Breast epithelium (tissue), 4 donors: ENCODE results near the gene STPG3. TPM values are rescaled to one million over a fixed set of nuclear protein-coding genes. Genes with fewer than 3 reads are reported as not detected.
"Not testable (repeated sequence)": the region's sequence is repeated elsewhere in the genome, so short reads cannot be mapped to it uniquely, and the experiment has no call there.

Source experiments
- DNase-seq, 2 donors: peaks; one replicate each; pipeline ENCODE4 v3.0.0-alpha.2; 2019; ENCODE audit warnings: low spot score in 2 of 2
- H3K27ac ChIP-seq, 2 donors: fragments of 200-600 bp; sonication (generic) in 1 of 2; one replicate each; pipeline ENCODE4 v1.5.1; 2016 to 2019; ENCODE audit warnings: mild to moderate bottlenecking in 1 of 2
- H3K27me3 ChIP-seq, 2 donors: fragments of 200-600 bp; sonication (generic) in 1 of 2; one replicate each; pipeline versions ENCODE4 v1.5.1 to v1.6.0; 2017 to 2019; ENCODE audit warnings: control low read depth in 1 of 2, mild to moderate bottlenecking in 1 of 2
- H3K36me3 ChIP-seq: fragments of 200-600 bp; one replicate; pipeline ENCODE4 v1.5.1; 2019
- H3K4me1 ChIP-seq, 2 donors: fragments of 200-600 bp; sonication (generic); one replicate each; pipeline ENCODE4 v1.5.1; 2016 to 2019; ENCODE audit warnings: control low read depth in 1 of 2
- H3K4me3 ChIP-seq, 3 donors: fragments of 200-600 bp; sonication (generic); 1 replicate in 2 of 3; 2 replicates in 1 of 3; pipeline ENCODE4 v1.5.1; 2016 to 2019; ENCODE audit warnings: mild to moderate bottlenecking in 3 of 3, moderate library complexity in 2 of 3
- H3K9me3 ChIP-seq, 2 donors: fragments of 200-600 bp; sonication (generic) in 1 of 2; one replicate each; pipeline ENCODE4 v1.5.1; 2016 to 2019; ENCODE audit warnings: control low read depth in 1 of 2
- CTCF ChIP-seq, 3 donors: fragments of 450-650 bp; IDR thresholded peaks; one replicate each; pipeline ENCODE4 v1.5.1; 2016 to 2017; ENCODE audit warnings: antibody characterized with exemption in 3 of 3, mild to moderate bottlenecking in 3 of 3, moderate library complexity in 3 of 3
- POLR2A ChIP-seq: fragments of 450-650 bp; IDR thresholded peaks from one replicate; pipeline ENCODE4 v1.6.1; 2016; ENCODE audit warnings: antibody characterized with exemption, mild to moderate bottlenecking, moderate library complexity
- POLR2AphosphoS5 ChIP-seq, 3 donors: sonication (generic); formaldehyde crosslinking; IDR thresholded peaks; one replicate each; pipeline ENCODE4 v1.6.1; 2017; ENCODE audit warnings: antibody characterized with exemption in 3 of 3
- intact Hi-C: fragments of 100-400 bp; cut with DNase I; formaldehyde crosslinking; loops from one replicate; pipeline ENCODE4 v1.15.1; 2023; ENCODE audit warnings: low total_unique reads
- total RNA-seq, 3 donors: library from RNA; depleted of rRNA; stranded (reverse); fragments of >200 nt; gene quantifications; one replicate each; pipeline ENCODE4 v1.1.0, GENCODE V29; 2016

STPG3 gene
- total RNA-seq, 3 donors from 2014 or later: not detected

- Histone ChIP-seq H3K9me3 (no peaks in the 10 kb centered on the region), H3K27ac (peak within 1 kb of the TSS; percentile 55 to 84), H3K4me3 (peak within 1 kb of the TSS; percentile 98 to 100 (median 99)), H3K27me3 (no peaks in the 10 kb centered on the region), H3K4me1 (peaks cover 5 to 12% of the 10 kb centered on the region in 2 donors), H3K36me3 (no peaks in the 10 kb centered on the region)
- intact Hi-C loops: loop anchor here (10.0 kb wide), 1 partner anchor 1880 kb away; no protein-coding TSS in a partner anchor
- DNase-seq: peak; percentile 83 to 92
- TF ChIP-seq POLR2AphosphoS5 (IDR thresholded peaks at IDR 0.05): peak; percentile 27 to 36 (median 32)
- TF ChIP-seq POLR2A: no peak
Measured at GRCh38 chr9:137254624-137255447, 3.8 kb downstream of the STPG3 start, which contains the start of gene NELFB. TSS of gene NELFB (plus strand) at chr9:137255327.

- TF ChIP-seq POLR2A (no peak), POLR2AphosphoS5 (IDR thresholded peaks at IDR 0.05) (no peak), CTCF (IDR thresholded peaks at IDR 0.05) (no peak)
- intact Hi-C loops: loop anchor here (10.0 kb wide), 1 partner anchor 1881 kb away; no protein-coding TSS in a partner anchor
- peak overlapping the region; percentile 55 to 84 for H3K27ac ChIP-seq
- DNase-seq: no peak
- H3K36me3 ChIP-seq: no peaks in the 10 kb centered on the region
- H3K4me3 ChIP-seq: peak overlapping the region; percentile 98 to 100 (median 99)
- no peaks in the 10 kb centered on the region for H3K27me3 ChIP-seq
- H3K9me3 ChIP-seq: no peaks in the 10 kb centered on the region
- peaks cover 5 to 12% of the 10 kb centered on the region in 2 donors for H3K4me1 ChIP-seq
Measured at GRCh38 chr9:137255448-137256114, 4.5 kb downstream of the STPG3 start.

GRCh38 chr9:137256362-137256761 is 5.3 kb downstream of the STPG3 start:
- TF ChIP-seq POLR2AphosphoS5 (IDR thresholded peaks at IDR 0.05): no peak
- no peaks in the 10 kb centered on the region for H3K27me3 ChIP-seq
- no peak for DNase-seq
- H3K36me3 ChIP-seq: no peaks in the 10 kb centered on the region
- H3K9me3 ChIP-seq: no peaks in the 10 kb centered on the region
- peaks cover 5 to 12% of the 10 kb centered on the region in 2 donors for H3K4me1 ChIP-seq
- intact Hi-C loops: loop anchor here (10.0 kb wide), 1 partner anchor 1882 kb away; no protein-coding TSS in a partner anchor
- no peak overlapping the region for H3K27ac ChIP-seq
- H3K4me3 ChIP-seq: peak overlapping the region; percentile 98 to 100 (median 99)

GRCh38 chr9:137256856-137257255 is 5.8 kb downstream of the STPG3 start:
- TF ChIP-seq POLR2A (no peak), CTCF (IDR thresholded peaks at IDR 0.05) (no peak), POLR2AphosphoS5 (IDR thresholded peaks at IDR 0.05) (no peak)

GRCh38 chr9:137262173-137262908 is 11.3 kb downstream of the STPG3 start:
- intact Hi-C loops, H3K27ac ChIP-seq, H3K36me3 ChIP-seq, H3K9me3 ChIP-seq, H3K27me3 ChIP-seq, H3K4me1 ChIP-seq, H3K4me3 ChIP-seq, DNase-seq: not testable (repeated sequence)
- peak in 2 of 3 donors; percentile 35 to 44 for TF ChIP-seq CTCF (IDR thresholded peaks at IDR 0.05)

More at GRCh38 chr9:137256856-137257255, 5.8 kb downstream of the STPG3 start:
- no peaks in the 10 kb centered on the region for H3K27me3 ChIP-seq
- H3K27ac ChIP-seq: no peak overlapping the region
- no peak for DNase-seq
- H3K36me3 ChIP-seq: no peaks in the 10 kb centered on the region
- no peaks in the 10 kb centered on the region for H3K9me3 ChIP-seq
- intact Hi-C loops: loop anchor here (10.0 kb wide), 1 partner anchor 1882 kb away; no protein-coding TSS in a partner anchor
- H3K4me3 ChIP-seq: peak overlapping the region in 1 of 3 donors; percentile 100
- H3K4me1 ChIP-seq: peaks cover 5 to 12% of the 10 kb centered on the region in 2 donors
